ENCODE measurements around the gene CDC20. TPM values are rescaled to one million over a fixed set of nuclear protein-coding genes. Genes with fewer than 3 reads are reported as not detected.

CDC20 gene
- total and polyA plus RNA-seq, 2 experiments from 2014 or later = 207 to 252 TPM

DNA sequence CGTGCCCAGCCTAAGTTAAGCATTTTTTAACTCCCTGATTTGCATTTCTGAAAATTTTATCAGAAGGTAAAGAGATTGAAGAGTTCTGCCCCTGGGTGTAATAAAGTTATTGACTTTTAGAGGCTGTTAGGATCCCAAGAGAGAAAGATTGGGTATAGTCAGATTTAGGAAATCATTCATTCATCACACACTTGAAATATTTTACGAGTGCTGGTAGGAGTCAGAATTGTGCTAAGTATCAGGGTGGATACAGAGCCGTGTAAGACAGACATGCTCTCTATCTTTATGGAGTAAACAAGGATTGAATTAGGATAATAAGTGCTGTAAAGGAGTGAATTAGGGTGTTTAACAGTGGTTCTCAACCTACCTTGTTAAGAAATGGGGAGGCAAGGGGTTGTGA, 33.9 kb downstream of the CDC20 start (continued):
- TF ChIP-seq, protein P1, sequence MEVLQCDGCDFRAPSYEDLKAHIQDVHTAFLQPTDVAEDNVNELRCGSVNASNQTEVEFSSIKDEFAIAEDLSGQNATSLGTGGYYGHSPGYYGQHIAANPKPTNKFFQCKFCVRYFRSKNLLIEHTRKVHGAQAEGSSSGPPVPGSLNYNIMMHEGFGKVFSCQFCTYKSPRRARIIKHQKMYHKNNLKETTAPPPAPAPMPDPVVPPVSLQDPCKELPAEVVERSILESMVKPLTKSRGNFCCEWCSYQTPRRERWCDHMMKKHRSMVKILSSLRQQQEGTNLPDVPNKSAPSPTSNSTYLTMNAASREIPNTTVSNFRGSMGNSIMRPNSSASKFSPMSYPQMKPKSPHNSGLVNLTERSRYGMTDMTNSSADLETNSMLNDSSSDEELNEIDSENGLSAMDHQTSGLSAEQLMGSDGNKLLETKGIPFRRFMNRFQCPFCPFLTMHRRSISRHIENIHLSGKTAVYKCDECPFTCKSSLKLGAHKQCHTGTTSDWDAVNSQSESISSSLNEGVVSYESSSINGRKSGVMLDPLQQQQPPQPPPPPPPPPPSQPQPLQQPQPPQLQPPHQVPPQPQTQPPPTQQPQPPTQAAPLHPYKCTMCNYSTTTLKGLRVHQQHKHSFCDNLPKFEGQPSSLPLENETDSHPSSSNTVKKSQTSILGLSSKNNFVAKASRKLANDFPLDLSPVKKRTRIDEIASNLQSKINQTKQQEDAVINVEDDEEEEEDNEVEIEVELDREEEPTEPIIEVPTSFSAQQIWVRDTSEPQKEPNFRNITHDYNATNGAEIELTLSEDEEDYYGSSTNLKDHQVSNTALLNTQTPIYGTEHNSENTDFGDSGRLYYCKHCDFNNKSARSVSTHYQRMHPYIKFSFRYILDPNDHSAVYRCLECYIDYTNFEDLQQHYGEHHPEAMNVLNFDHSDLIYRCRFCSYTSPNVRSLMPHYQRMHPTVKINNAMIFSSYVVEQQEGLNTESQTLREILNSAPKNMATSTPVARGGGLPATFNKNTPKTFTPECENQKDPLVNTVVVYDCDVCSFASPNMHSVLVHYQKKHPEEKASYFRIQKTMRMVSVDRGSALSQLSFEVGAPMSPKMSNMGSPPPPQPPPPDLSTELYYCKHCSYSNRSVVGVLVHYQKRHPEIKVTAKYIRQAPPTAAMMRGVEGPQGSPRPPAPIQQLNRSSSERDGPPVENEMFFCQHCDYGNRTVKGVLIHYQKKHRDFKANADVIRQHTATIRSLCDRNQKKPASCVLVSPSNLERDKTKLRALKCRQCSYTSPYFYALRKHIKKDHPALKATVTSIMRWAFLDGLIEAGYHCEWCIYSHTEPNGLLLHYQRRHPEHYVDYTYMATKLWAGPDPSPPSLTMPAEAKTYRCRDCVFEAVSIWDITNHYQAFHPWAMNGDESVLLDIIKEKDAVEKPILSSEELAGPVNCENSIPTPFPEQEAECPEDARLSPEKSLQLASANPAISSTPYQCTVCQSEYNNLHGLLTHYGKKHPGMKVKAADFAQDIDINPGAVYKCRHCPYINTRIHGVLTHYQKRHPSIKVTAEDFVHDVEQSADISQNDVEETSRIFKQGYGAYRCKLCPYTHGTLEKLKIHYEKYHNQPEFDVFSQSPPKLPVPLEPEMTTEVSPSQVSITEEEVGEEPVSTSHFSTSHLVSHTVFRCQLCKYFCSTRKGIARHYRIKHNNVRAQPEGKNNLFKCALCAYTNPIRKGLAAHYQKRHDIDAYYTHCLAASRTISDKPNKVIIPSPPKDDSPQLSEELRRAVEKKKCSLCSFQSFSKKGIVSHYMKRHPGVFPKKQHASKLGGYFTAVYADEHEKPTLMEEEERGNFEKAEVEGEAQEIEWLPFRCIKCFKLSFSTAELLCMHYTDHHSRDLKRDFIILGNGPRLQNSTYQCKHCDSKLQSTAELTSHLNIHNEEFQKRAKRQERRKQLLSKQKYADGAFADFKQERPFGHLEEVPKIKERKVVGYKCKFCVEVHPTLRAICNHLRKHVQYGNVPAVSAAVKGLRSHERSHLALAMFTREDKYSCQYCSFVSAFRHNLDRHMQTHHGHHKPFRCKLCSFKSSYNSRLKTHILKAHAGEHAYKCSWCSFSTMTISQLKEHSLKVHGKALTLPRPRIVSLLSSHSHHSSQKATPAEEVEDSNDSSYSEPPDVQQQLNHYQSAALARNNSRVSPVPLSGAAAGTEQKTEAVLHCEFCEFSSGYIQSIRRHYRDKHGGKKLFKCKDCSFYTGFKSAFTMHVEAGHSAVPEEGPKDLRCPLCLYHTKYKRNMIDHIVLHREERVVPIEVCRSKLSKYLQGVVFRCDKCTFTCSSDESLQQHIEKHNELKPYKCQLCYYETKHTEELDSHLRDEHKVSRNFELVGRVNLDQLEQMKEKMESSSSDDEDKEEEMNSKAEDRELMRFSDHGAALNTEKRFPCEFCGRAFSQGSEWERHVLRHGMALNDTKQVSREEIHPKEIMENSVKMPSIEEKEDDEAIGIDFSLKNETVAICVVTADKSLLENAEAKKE (CRISPR knock-in tag; IDR thresholded peaks at IDR 0.05) = no peak
- TF ChIP-seq NANOG (IDR thresholded peaks at IDR 0.05; ENCODE audit: borderline replicate concordance) (no peak), POLR2AphosphoS5 (IDR thresholded peaks at IDR 0.05; ENCODE audit: low read depth) (no peak)

DNA sequence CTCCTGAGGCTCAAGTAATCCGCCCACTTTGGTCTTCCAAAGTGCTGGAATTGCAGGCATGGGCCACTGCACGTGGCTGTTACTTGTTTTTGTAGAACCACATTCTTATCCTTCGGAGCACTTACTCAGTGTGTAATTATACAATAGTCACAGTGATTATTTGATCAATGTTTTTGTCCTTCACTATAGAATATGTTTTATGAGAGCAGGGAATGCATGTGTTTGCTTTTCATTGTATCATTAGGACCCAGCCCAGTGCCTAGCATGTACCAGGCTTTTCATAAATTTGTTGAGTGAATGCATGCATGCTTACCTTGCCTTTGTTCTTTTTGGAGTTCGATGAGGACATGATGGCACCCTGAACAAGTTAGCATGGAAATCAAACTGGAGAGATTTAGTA, 36.7 kb downstream of the CDC20 start:
- TF ChIP-seq, protein P2, sequence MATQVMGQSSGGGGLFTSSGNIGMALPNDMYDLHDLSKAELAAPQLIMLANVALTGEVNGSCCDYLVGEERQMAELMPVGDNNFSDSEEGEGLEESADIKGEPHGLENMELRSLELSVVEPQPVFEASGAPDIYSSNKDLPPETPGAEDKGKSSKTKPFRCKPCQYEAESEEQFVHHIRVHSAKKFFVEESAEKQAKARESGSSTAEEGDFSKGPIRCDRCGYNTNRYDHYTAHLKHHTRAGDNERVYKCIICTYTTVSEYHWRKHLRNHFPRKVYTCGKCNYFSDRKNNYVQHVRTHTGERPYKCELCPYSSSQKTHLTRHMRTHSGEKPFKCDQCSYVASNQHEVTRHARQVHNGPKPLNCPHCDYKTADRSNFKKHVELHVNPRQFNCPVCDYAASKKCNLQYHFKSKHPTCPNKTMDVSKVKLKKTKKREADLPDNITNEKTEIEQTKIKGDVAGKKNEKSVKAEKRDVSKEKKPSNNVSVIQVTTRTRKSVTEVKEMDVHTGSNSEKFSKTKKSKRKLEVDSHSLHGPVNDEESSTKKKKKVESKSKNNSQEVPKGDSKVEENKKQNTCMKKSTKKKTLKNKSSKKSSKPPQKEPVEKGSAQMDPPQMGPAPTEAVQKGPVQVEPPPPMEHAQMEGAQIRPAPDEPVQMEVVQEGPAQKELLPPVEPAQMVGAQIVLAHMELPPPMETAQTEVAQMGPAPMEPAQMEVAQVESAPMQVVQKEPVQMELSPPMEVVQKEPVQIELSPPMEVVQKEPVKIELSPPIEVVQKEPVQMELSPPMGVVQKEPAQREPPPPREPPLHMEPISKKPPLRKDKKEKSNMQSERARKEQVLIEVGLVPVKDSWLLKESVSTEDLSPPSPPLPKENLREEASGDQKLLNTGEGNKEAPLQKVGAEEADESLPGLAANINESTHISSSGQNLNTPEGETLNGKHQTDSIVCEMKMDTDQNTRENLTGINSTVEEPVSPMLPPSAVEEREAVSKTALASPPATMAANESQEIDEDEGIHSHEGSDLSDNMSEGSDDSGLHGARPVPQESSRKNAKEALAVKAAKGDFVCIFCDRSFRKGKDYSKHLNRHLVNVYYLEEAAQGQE (IDR thresholded peaks at IDR 0.05; ENCODE audit: unreplicated experiment) = no peak
- TF ChIP-seq ZNF331 (CRISPR knock-in tag; IDR thresholded peaks at IDR 0.05; ENCODE audit: low read depth) = no peak
- no peak for TF ChIP-seq EZH2 (IDR thresholded peaks at IDR 0.05; ENCODE audit: low read depth, unreplicated experiment)
- TF ChIP-seq NANOG (IDR thresholded peaks at IDR 0.05; ENCODE audit: borderline replicate concordance) = no peak
- Histone ChIP-seq H3K9me2 (ENCODE audit: insufficient read depth) (no peaks in the 10 kb centered on the region), H2AFZ (no peak overlapping the region), H3K4me2 (no peak overlapping the region), H3K27me3 (ENCODE audit: insufficient read depth) (no peaks in the 10 kb centered on the region), H3K36me3 (ENCODE audit: insufficient read depth) (no peaks in the 10 kb centered on the region), H4K20me1 (replicated peaks; ENCODE audit: insufficient read depth) (no peaks in the 10 kb centered on the region), H3K4me1 (ENCODE audit: insufficient read depth) (0 out of 2 replicates have a peak, but pooled peaks cover 3% of the 10 kb centered on the region), H3K4me3 (no peak overlapping the region), H3K79me2 (replicated peaks; ENCODE audit: insufficient read depth) (peaks cover 8% of the 10 kb centered on the region), H3K27ac (ENCODE audit: low read depth) (no peak overlapping the region), H3F3A (replicated peaks; ENCODE audit: low read depth) (no peaks in the 10 kb centered on the region)
- DNase-seq (ENCODE audit: low spot score) (no peak), ATAC-seq (no peak)
- peaks cover 1% of the 10 kb centered on the region; the same call in 1 of the 3 replicates for H3K4me1 Mint-ChIP-seq
- no peaks in the 10 kb centered on the region for H3K36me3 Mint-ChIP-seq (ENCODE audit: low read depth)
- H3K27ac Mint-ChIP-seq = no peak overlapping the region
- H3K4me3 Mint-ChIP-seq = no peak overlapping the region
- H3K9me3 Mint-ChIP-seq = no peaks in the 10 kb centered on the region
- no peaks in the 10 kb centered on the region for H3K27me3 Mint-ChIP-seq (ENCODE audit: insufficient read depth, low read depth, poor library complexity)

Measured in GM23338 (cell line).